SK-N-SH (cell line): ENCODE results near the gene DUXA.
"Not testable (repeated sequence)": the region's sequence is repeated elsewhere in the genome, so short reads cannot be mapped to it uniquely, and the experiment has no call there.

Experiments used
- CTCF ChIP-seq: fragments of 200-600 bp; sonication (generic); IDR thresholded peaks from 2 replicates; pipeline ENCODE4 v1.6.1; 2017; ENCODE audit warnings: antibody characterized with exemption, mild to moderate bottlenecking, moderate library complexity
- EZH2phosphoT487 ChIP-seq: fragments of 200-600 bp; sonication (generic); IDR thresholded peaks from 2 replicates; pipeline ENCODE4 v1.6.1; 2017; ENCODE audit warnings: low read depth, mixed run types, mild to moderate bottlenecking, antibody characterized with exemption, moderate library complexity, borderline replicate concordance
- FOXM1 ChIP-seq: IDR thresholded peaks from 2 replicates; pipeline ENCODE4 v1.4.0; 2012; ENCODE audit warnings: low read depth, mild to moderate bottlenecking
- JUND ChIP-seq: IDR thresholded peaks from 2 replicates; pipeline ENCODE4 v1.4.0; 2012
- PBX3 ChIP-seq: IDR thresholded peaks from 2 replicates; pipeline ENCODE4; 2012
- REST ChIP-seq: IDR thresholded peaks from 2 replicates; pipeline ENCODE4 v1.6.1; 2012; ENCODE audit warnings: mild to moderate bottlenecking, low read depth, low read length, moderate library complexity
- RFX5 ChIP-seq: IDR thresholded peaks from 2 replicates; pipeline ENCODE4 v1.6.1; 2012; ENCODE audit warnings: mild to moderate bottlenecking, improper control_type of control experiment, low read length

- TF ChIP-seq CTCF, EZH2phosphoT487, PBX3, FOXM1, JUND, RFX5, REST: not testable (repeated sequence)
Measured at GRCh38 chr19:57127403-57127802, 39.9 kb downstream of the DUXA start.
